ENCODE measurements around the gene PCDHGA9.
"Not testable (repeated sequence)": the region's sequence is repeated elsewhere in the genome, so short reads cannot be mapped to it uniquely, and the experiment has no call there.

The PCDHGA9 gene

DNA sequence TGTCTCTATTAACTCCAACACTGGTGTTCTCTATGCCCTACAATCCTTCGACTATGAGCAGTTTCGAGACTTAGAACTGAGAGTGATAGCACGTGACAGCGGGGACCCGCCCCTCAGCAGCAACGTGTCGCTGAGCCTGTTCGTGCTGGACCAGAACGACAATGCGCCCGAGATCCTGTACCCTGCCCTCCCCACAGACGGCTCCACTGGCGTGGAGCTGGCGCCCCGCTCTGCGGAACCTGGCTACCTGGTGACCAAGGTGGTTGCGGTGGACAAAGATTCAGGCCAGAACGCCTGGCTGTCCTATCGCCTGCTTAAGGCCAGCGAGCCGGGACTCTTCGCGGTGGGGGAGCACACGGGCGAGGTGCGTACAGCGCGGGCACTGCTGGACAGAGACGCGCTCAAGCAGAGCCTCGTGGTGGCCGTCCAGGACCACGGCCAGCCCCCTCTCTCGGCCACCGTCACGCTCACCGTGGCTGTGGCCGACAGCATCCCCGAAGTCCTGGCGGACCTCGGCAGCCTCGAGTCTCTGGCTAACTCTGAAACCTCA lies 20.2 kb downstream of the PCDHGA9 start:
- FAIRE-seq (no peak), DNase-seq (ENCODE audit: insufficient read length) (no peak)
- no peak for TF ChIP-seq POLR2AphosphoS5 (IDR thresholded peaks at IDR 0.05; ENCODE audit: low read depth, low read length)
- no peak for TF ChIP-seq POLR2A (IDR thresholded peaks at IDR 0.05; ENCODE audit: low read depth, low read length)
- TF ChIP-seq TAF1 (IDR thresholded peaks at IDR 0.05; ENCODE audit: borderline replicate concordance, low read depth, low read length), result no peak

- no peak for DNase-seq (ENCODE audit: insufficient read length)
- TF ChIP-seq POLR2AphosphoS5 (IDR thresholded peaks at IDR 0.05; ENCODE audit: low read depth, low read length), result no peak
- no peak for TF ChIP-seq POLR2A (IDR thresholded peaks at IDR 0.05; ENCODE audit: low read depth, low read length)
- TF ChIP-seq TAF1 (IDR thresholded peaks at IDR 0.05; ENCODE audit: borderline replicate concordance, low read depth, low read length), result no peak
- no peak for FAIRE-seq
Observed at GRCh38 chr5:141427783-141428426, 25.3 kb downstream of the PCDHGA9 start.

DNA sequence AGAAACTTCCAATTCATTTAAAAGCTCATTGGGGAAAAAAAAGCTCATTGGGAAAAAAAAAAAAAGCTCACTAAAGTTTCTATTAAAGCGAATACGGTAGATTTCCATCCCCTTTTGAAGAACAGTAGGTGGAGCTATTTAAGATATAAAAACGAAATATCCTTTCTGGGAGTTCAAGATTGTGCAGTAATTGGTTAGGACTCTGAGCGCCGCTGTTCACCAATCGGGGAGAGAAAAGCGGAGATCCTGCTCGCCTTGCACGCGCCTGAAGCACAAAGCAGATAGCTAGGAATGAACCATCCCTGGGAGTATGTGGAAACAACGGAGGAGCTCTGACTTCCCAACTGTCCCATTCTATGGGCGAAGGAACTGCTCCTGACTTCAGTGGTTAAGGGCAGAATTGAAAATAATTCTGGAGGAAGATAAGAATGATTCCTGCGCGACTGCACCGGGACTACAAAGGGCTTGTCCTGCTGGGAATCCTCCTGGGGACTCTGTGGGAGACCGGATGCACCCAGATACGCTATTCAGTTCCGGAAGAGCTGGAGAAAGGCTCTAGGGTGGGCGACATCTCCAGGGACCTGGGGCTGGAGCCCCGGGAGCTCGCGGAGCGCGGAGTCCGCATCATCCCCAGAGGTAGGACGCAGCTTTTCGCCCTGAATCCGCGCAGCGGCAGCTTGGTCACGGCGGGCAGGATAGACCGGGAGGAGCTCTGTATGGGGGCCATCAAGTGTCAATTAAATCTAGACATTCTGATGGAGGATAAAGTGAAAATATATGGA lies 27.9 kb downstream of the PCDHGA9 start, which contains the start of gene PCDHGA12:
Gene PCDHGA12, plus strand, starts transcription at position 176 of the 782 bp plus-strand sequence. Its CDS starts 253 bp downstream, at position 429.
- no peak; the same call in 1 of the 2 replicates for TF ChIP-seq POLR2A (IDR thresholded peaks at IDR 0.05; ENCODE audit: low read depth, low read length)
- TF ChIP-seq POLR2AphosphoS5 (IDR thresholded peaks at IDR 0.05; ENCODE audit: low read depth, low read length), result no peak
- TF ChIP-seq TAF1 (IDR thresholded peaks at IDR 0.05; ENCODE audit: borderline replicate concordance, low read depth, low read length), result no peak
- no peak for DNase-seq (ENCODE audit: insufficient read length)
- FAIRE-seq, result no peak

GRCh38 chr5:141431286-141431685 lies 28.7 kb downstream of the PCDHGA9 start:
- FAIRE-seq (peak; percentile 30), DNase-seq (ENCODE audit: insufficient read length) (no peak)
- 0 out of 2 replicates have a peak, but pooled peaks have one; percentile 44 for TF ChIP-seq TAF1 (IDR thresholded peaks at IDR 0.05; ENCODE audit: borderline replicate concordance, low read depth, low read length)
- peak; percentile 54; the same call in 1 of the 2 replicates for TF ChIP-seq POLR2AphosphoS5 (IDR thresholded peaks at IDR 0.05; ENCODE audit: low read depth, low read length)
- TF ChIP-seq POLR2A (IDR thresholded peaks at IDR 0.05; ENCODE audit: low read depth, low read length), result peak; percentile 54; the same call in 1 of the 2 replicates

DNA sequence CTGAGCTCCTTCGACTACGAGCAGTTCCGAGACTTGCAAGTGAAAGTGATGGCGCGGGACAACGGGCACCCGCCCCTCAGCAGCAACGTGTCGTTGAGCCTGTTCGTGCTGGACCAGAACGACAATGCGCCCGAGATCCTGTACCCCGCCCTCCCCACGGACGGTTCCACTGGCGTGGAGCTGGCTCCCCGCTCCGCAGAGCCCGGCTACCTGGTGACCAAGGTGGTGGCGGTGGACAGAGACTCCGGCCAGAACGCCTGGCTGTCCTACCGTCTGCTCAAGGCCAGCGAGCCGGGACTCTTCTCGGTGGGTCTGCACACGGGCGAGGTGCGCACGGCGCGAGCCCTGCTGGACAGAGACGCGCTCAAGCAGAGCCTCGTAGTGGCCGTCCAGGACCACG lies 29.7 kb downstream of the PCDHGA9 start:
- not testable (repeated sequence) for DNase-seq (ENCODE audit: insufficient read length); FAIRE-seq

DNA sequence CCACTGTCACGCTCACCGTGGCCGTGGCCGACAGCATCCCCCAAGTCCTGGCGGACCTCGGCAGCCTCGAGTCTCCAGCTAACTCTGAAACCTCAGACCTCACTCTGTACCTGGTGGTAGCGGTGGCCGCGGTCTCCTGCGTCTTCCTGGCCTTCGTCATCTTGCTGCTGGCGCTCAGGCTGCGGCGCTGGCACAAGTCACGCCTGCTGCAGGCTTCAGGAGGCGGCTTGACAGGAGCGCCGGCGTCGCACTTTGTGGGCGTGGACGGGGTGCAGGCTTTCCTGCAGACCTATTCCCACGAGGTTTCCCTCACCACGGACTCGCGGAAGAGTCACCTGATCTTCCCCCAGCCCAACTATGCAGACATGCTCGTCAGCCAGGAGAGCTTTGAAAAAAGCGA lies 30.1 kb downstream of the PCDHGA9 start:
- FAIRE-seq; DNase-seq (ENCODE audit: insufficient read length): not testable (repeated sequence)

- FAIRE-seq (no peak), DNase-seq (ENCODE audit: insufficient read length) (no peak)
- TF ChIP-seq POLR2A (IDR thresholded peaks at IDR 0.05; ENCODE audit: low read depth, low read length) (no peak), TAF1 (IDR thresholded peaks at IDR 0.05; ENCODE audit: borderline replicate concordance, low read depth, low read length) (no peak), POLR2AphosphoS5 (IDR thresholded peaks at IDR 0.05; ENCODE audit: low read depth, low read length) (no peak)
Observed at GRCh38 chr5:141434006-141434405, 31.4 kb downstream of the PCDHGA9 start.

- TF ChIP-seq POLR2A (IDR thresholded peaks at IDR 0.05; ENCODE audit: low read depth, low read length) (no peak), TAF1 (IDR thresholded peaks at IDR 0.05; ENCODE audit: borderline replicate concordance, low read depth, low read length) (no peak), POLR2AphosphoS5 (IDR thresholded peaks at IDR 0.05; ENCODE audit: low read depth, low read length) (no peak)
- no peak for DNase-seq (ENCODE audit: insufficient read length)
- FAIRE-seq, result no peak
Observed at GRCh38 chr5:141437221-141437620, 34.6 kb downstream of the PCDHGA9 start.

DNA sequence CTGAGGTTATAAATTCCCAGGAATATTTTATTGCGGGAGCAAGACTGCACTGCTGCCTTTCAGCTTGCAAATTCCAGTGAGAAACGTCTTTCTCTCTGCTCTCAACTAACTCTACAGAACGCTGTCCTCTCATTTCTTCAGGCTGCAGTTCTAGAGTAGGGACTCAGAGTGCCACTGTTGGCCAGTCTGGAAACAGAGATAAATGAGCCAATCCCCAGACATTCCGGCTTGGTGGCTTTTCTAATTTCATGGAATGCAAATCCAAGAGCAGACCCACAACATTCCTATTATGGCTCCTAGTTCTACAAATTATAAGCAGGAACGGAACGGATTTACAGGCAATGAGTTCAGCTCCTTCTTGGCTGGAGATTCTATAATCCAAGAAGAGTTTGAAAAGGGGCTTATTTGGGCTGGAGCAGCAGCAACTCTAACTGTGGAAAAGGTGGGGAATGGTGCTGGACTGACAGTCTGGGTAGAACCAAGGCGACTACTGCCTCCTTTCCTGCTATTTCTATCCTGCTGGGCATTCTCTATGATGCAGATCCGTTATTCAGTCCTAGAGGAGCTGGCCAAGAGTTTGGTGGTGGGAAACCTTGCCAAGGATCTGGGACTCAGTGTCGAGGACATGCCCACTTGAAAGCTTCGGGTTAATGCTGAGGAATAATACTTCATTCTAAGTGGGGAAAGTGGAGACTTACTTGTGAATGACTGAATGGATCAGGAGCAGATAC lies 37.0 kb downstream of the PCDHGA9 start:
- TF ChIP-seq TAF1 (IDR thresholded peaks at IDR 0.05; ENCODE audit: borderline replicate concordance, low read depth, low read length) (no peak), POLR2AphosphoS5 (IDR thresholded peaks at IDR 0.05; ENCODE audit: low read depth, low read length) (no peak), POLR2A (IDR thresholded peaks at IDR 0.05; ENCODE audit: low read depth, low read length) (no peak)
- FAIRE-seq (no peak), DNase-seq (ENCODE audit: insufficient read length) (no peak)

GRCh38 chr5:141440341-141440740 lies 37.8 kb downstream of the PCDHGA9 start:
- DNase-seq (ENCODE audit: insufficient read length), result no peak
- no peak for FAIRE-seq
- no peak for TF ChIP-seq POLR2A (IDR thresholded peaks at IDR 0.05; ENCODE audit: low read depth, low read length)
- no peak for TF ChIP-seq TAF1 (IDR thresholded peaks at IDR 0.05; ENCODE audit: borderline replicate concordance, low read depth, low read length)
- TF ChIP-seq POLR2AphosphoS5 (IDR thresholded peaks at IDR 0.05; ENCODE audit: low read depth, low read length), result no peak

DNA sequence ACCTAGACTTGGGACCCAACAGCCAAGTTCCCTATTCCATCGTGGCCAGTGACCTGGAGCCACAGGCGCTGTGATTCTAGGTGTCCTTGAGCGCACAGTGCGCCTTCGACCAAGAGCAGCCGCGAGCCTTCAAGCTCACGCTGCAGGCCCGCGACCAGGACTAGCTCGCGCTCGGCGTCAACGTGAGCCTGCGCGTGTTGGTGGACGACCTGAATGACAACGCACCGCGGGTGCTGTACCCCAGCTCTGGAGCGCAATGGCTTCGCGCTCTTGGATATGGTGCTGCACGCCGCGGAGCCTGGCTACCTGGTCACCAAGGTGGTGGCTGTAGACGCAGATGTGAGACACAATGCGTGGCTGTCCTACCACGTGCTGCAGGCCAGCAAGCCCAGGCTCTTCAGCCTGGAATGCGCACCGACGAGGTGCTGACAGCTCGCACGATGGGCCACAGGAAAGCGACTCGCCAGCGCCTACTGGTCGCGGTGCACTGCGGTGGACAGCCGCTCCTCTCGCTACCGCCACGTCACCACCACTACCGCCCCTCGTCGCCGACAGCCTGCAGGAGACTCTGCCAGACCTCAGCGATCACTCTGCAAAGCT lies 39.1 kb downstream of the PCDHGA9 start:
- no peak for DNase-seq (ENCODE audit: insufficient read length)
- FAIRE-seq, result no peak

More for the DNA sequence above, 39.1 kb downstream of the PCDHGA9 start:
- TF ChIP-seq POLR2AphosphoS5 (IDR thresholded peaks at IDR 0.05; ENCODE audit: low read depth, low read length) (no peak), TAF1 (IDR thresholded peaks at IDR 0.05; ENCODE audit: borderline replicate concordance, low read depth, low read length) (no peak), POLR2A (IDR thresholded peaks at IDR 0.05; ENCODE audit: low read depth, low read length) (no peak)

Measured in GM12892 (cell line).